Middle frontal gyrus (tissue), 1 donor: ENCODE measurements around the gene RNF141.

Experiments used
- DNase-seq: peaks from one replicate; pipeline ENCODE4 v3.0.0-alpha.2; 2015; ENCODE audit warnings: low spot score; ENCODE audit errors: extremely low spot score

The RNF141 gene

GRCh38 chr11:10524471-10524870, 16.5 kb downstream of the RNF141 start:
- no peak for DNase-seq

- no peak for DNase-seq
Observed at GRCh38 chr11:10522921-10523320, 18.1 kb downstream of the RNF141 start.

- no peak for DNase-seq
Observed at GRCh38 chr11:10522276-10522675, 18.7 kb downstream of the RNF141 start.

GRCh38 chr11:10520562-10520961, 20.4 kb downstream of the RNF141 start:
- no peak for DNase-seq

GRCh38 chr11:10519630-10520029, 21.4 kb downstream of the RNF141 start:
- no peak for DNase-seq

- no peak for DNase-seq
Observed at GRCh38 chr11:10518891-10519290, 22.1 kb downstream of the RNF141 start.

GRCh38 chr11:10518123-10518522, 22.9 kb downstream of the RNF141 start:
- DNase-seq: no peak

GRCh38 chr11:10515418-10515817, 25.6 kb downstream of the RNF141 start:
- DNase-seq: no peak

- DNase-seq: no peak
Observed at GRCh38 chr11:10514709-10515108, 26.3 kb downstream of the RNF141 start.

GRCh38 chr11:10514202-10514601, 26.8 kb downstream of the RNF141 start:
- DNase-seq: no peak

- DNase-seq: no peak
Observed at GRCh38 chr11:10511181-10511621, 29.8 kb downstream of the RNF141 start.

GRCh38 chr11:10506008-10506370, 35.0 kb downstream of the RNF141 start:
- no peak for DNase-seq

- DNase-seq: no peak
Observed at GRCh38 chr11:10505278-10506007, 35.5 kb downstream of the RNF141 start.

GRCh38 chr11:10504490-10504889, 36.5 kb downstream of the RNF141 start:
- no peak for DNase-seq

GRCh38 chr11:10503777-10504480, 37.1 kb downstream of the RNF141 start:
- DNase-seq: no peak

GRCh38 chr11:10503221-10503620, 37.8 kb downstream of the RNF141 start:
- DNase-seq: no peak

GRCh38 chr11:10502770-10503169, 38.2 kb downstream of the RNF141 start:
- no peak for DNase-seq

- DNase-seq: no peak
Observed at GRCh38 chr11:10502065-10502680, 38.8 kb downstream of the RNF141 start.

GRCh38 chr11:10500757-10501684, 40.0 kb downstream of the RNF141 start:
- DNase-seq: no peak

- DNase-seq: no peak
Observed at GRCh38 chr11:10499874-10500601, 40.9 kb downstream of the RNF141 start.

- DNase-seq: no peak
Observed at GRCh38 chr11:10499452-10499851, 41.5 kb downstream of the RNF141 start.
